Tibial artery (tissue), 4 donors: Measurements from ENCODE around the gene HHAT.

Source experiments
- DNase-seq, 2 donors: peaks; one replicate each; pipeline ENCODE4 v3.0.0-alpha.2; 2019
- H3K27ac ChIP-seq, 2 donors: fragments of 200-600 bp; sonication (generic) in 1 of 2; 1 replicate in 1 of 2; 2 replicates in 1 of 2; pipeline ENCODE4 v1.5.1; 2018 to 2019; ENCODE audit warnings: mild to moderate bottlenecking in 1 of 2
- H3K27me3 ChIP-seq, 2 donors: fragments of 200-600 bp; sonication (generic) in 1 of 2; one replicate each; pipeline versions ENCODE4 v1.5.1 to v1.6.0; 2016 to 2019
- H3K36me3 ChIP-seq, 3 donors: fragments of 200-600 bp; sonication (generic) in 2 of 3; one replicate each; pipeline ENCODE4 v1.5.1; 2016 to 2019; ENCODE audit warnings: mild to moderate bottlenecking in 2 of 3
- H3K4me1 ChIP-seq, 4 donors: fragments of 200-600 bp; sonication (generic) in 2 of 4; 1 replicate in 3 of 4; 2 replicates in 1 of 4; pipeline ENCODE4 v1.5.1; 2016 to 2019
- H3K4me3 ChIP-seq, 2 donors: fragments of 200-600 bp; sonication (generic) in 1 of 2; 1 replicate in 1 of 2; 2 replicates in 1 of 2; pipeline ENCODE4 v1.5.1; 2018 to 2019; ENCODE audit warnings: mild to moderate bottlenecking in 2 of 2
- H3K9me3 ChIP-seq, 3 donors: fragments of 200-600 bp; sonication (generic) in 1 of 3; one replicate each; pipeline ENCODE4 v1.5.1; 2016 to 2019
- CTCF ChIP-seq, 2 experiments: fragments of 200-600 bp in 1 of 2; fragments of 450-650 bp in 1 of 2; IDR thresholded peaks; one replicate each; pipeline ENCODE4 v1.5.1; 2017 to 2019; ENCODE audit warnings: antibody characterized with exemption in 2 of 2, mild to moderate bottlenecking in 1 of 2, moderate library complexity in 1 of 2
- intact Hi-C: fragments of 100-400 bp; cut with DNase I; formaldehyde crosslinking; loops from one replicate; pipeline ENCODE4 v1.15.0; 2023; ENCODE audit warnings: low total_unique reads

The HHAT gene

GRCh38 chr1:210482945-210483617 is 154.4 kb downstream of the HHAT start:
- no peaks in the 10 kb centered on the region for H3K27me3 ChIP-seq
- no peaks in the 10 kb centered on the region for H3K9me3 ChIP-seq
- no peaks in the 10 kb centered on the region for H3K36me3 ChIP-seq
- no peak for DNase-seq
- H3K4me1 ChIP-seq: no peaks in the 10 kb centered on the region
- no peak for TF ChIP-seq CTCF (IDR thresholded peaks at IDR 0.05)
- no peak overlapping the region for H3K27ac ChIP-seq
- intact Hi-C loops: no loop called here
- no peak overlapping the region for H3K4me3 ChIP-seq

GRCh38 chr1:210483821-210484220 is 155.1 kb downstream of the HHAT start:
- Histone ChIP-seq H3K4me3 (no peak overlapping the region), H3K27me3 (no peaks in the 10 kb centered on the region), H3K4me1 (no peaks in the 10 kb centered on the region), H3K27ac (no peak overlapping the region), H3K9me3 (no peaks in the 10 kb centered on the region), H3K36me3 (no peaks in the 10 kb centered on the region)
- no peak for DNase-seq
- intact Hi-C loops: no loop called here
- TF ChIP-seq CTCF (IDR thresholded peaks at IDR 0.05): no peak

GRCh38 chr1:210487021-210487420 is 158.3 kb downstream of the HHAT start:
- Histone ChIP-seq H3K36me3 (no peaks in the 10 kb centered on the region), H3K4me1 (no peaks in the 10 kb centered on the region), H3K9me3 (no peaks in the 10 kb centered on the region), H3K27ac (no peak overlapping the region), H3K4me3 (no peak overlapping the region), H3K27me3 (no peaks in the 10 kb centered on the region)
- no peak for TF ChIP-seq CTCF (IDR thresholded peaks at IDR 0.05)
- DNase-seq: no peak
- intact Hi-C loops: no loop called here

- no peaks in the 10 kb centered on the region for H3K27me3 ChIP-seq
- no peaks in the 10 kb centered on the region for H3K4me1 ChIP-seq
- DNase-seq: no peak
- H3K27ac ChIP-seq: no peak overlapping the region
- intact Hi-C loops: no loop called here
- no peak for TF ChIP-seq CTCF (IDR thresholded peaks at IDR 0.05)
- H3K4me3 ChIP-seq: no peak overlapping the region
- H3K9me3 ChIP-seq: no peaks in the 10 kb centered on the region
- no peaks in the 10 kb centered on the region for H3K36me3 ChIP-seq
Measured at GRCh38 chr1:210489491-210489890, 160.8 kb downstream of the HHAT start.

GRCh38 chr1:210490781-210491180 is 162.1 kb downstream of the HHAT start:
- TF ChIP-seq CTCF (IDR thresholded peaks at IDR 0.05): no peak
- Histone ChIP-seq H3K36me3 (no peaks in the 10 kb centered on the region), H3K27ac (no peak overlapping the region), H3K9me3 (no peaks in the 10 kb centered on the region), H3K4me1 (no peaks in the 10 kb centered on the region), H3K27me3 (no peaks in the 10 kb centered on the region), H3K4me3 (no peak overlapping the region)
- intact Hi-C loops: no loop called here
- no peak for DNase-seq

GRCh38 chr1:210496063-210496462 is 167.4 kb downstream of the HHAT start:
- no peak overlapping the region for H3K27ac ChIP-seq
- no peak for TF ChIP-seq CTCF (IDR thresholded peaks at IDR 0.05)

More at GRCh38 chr1:210496063-210496462, 167.4 kb downstream of the HHAT start:
- Histone ChIP-seq H3K36me3 (no peaks in the 10 kb centered on the region), H3K27me3 (no peaks in the 10 kb centered on the region), H3K9me3 (no peaks in the 10 kb centered on the region), H3K4me3 (no peak overlapping the region), H3K4me1 (no peaks in the 10 kb centered on the region)
- intact Hi-C loops: no loop called here
- DNase-seq: no peak
